ENCODE measurements around the gene DUOX2.

DNA sequence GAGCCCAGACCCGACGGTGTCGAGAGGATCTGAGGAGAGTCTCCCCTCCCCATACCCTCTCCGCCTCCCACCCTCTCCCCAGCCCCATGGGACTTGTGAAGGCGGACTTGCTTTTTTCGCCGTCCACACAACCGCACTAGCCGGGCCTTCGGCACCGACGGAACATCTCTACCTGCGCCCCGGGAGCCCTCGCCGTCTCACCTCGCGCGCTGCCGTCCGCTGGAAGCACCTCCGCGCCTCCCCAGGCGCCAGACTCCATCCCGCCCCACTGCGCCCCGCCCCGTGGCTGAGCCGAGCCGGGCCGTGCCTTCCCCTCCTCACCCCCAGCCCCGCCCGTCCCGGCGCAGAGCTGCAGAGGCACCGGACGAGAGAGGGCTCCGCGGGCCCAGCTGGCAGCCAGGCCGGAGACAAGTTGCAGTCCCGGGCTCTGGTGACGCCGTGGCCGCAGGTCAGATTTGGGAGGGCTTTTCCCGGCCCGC lies 15.7 kb upstream of the DUOX2 start, which contains the start of the genes DUOX1 and DUOXA1:
- TF ChIP-seq, protein P1, sequence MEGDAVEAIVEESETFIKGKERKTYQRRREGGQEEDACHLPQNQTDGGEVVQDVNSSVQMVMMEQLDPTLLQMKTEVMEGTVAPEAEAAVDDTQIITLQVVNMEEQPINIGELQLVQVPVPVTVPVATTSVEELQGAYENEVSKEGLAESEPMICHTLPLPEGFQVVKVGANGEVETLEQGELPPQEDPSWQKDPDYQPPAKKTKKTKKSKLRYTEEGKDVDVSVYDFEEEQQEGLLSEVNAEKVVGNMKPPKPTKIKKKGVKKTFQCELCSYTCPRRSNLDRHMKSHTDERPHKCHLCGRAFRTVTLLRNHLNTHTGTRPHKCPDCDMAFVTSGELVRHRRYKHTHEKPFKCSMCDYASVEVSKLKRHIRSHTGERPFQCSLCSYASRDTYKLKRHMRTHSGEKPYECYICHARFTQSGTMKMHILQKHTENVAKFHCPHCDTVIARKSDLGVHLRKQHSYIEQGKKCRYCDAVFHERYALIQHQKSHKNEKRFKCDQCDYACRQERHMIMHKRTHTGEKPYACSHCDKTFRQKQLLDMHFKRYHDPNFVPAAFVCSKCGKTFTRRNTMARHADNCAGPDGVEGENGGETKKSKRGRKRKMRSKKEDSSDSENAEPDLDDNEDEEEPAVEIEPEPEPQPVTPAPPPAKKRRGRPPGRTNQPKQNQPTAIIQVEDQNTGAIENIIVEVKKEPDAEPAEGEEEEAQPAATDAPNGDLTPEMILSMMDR (IDR thresholded peaks at IDR 0.05): no peak
- no peak for TF ChIP-seq POLR2AphosphoS5 (IDR thresholded peaks at IDR 0.05; ENCODE audit: low read depth, low read length)

All from Panc1 (cell line).